ENCODE measurements around the gene CYTH3.

Gene CYTH3

DNA sequence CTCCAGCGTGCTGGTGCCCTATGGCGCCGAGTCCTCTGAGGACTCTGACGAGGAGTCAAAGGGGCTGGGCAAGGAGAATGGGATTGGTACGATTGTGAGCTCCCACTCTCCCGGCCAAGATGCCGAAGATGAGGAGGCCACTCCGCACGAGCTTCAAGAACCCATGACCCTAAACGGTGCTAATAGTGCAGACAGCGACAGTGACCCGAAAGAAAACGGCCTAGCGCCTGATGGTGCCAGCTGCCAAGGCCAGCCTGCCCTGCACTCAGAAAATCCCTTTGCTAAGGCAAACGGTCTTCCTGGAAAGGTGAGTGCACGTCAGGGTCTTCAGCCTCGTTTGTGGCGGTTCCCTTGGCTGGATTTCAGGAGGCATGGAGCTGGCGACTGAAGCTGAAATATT, 122.4 kb downstream of the CYTH3 start:
- TF ChIP-seq, protein P1, sequence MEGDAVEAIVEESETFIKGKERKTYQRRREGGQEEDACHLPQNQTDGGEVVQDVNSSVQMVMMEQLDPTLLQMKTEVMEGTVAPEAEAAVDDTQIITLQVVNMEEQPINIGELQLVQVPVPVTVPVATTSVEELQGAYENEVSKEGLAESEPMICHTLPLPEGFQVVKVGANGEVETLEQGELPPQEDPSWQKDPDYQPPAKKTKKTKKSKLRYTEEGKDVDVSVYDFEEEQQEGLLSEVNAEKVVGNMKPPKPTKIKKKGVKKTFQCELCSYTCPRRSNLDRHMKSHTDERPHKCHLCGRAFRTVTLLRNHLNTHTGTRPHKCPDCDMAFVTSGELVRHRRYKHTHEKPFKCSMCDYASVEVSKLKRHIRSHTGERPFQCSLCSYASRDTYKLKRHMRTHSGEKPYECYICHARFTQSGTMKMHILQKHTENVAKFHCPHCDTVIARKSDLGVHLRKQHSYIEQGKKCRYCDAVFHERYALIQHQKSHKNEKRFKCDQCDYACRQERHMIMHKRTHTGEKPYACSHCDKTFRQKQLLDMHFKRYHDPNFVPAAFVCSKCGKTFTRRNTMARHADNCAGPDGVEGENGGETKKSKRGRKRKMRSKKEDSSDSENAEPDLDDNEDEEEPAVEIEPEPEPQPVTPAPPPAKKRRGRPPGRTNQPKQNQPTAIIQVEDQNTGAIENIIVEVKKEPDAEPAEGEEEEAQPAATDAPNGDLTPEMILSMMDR (IDR thresholded peaks at IDR 0.05; ENCODE audit: extremely low read depth, missing control alignments), result no peak
- DNase-seq (ENCODE audit: low spot score), result no peak

DNA sequence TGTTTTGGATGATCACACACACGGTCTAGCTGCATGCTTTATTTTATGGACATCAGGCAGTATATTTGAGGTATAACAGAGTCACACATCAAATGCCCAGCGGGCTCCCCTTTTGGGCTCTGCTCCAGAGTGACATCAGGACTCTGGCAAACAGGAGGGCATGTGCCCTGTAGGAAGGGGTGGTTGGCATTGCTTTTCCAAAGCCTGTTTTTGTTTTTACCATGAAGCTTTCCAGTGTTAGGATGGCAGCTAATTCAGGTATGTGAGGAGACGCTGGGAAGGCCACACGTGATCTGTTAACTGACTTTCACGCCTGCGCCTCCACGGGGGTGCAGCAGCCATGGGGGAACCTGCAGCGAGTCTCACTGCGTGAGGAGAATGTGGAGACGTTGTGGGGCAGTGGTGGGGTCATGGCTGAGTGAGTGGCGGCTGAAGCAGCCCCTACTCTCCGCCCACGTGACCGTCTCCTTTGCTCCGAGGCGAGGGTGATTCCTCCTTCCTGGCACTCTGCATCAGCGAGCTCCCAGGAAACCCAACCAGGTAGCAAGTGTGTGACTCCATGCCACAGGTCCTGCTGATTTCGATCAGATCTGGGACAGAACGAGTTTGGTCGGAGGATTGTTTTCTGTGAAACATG, 123.6 kb downstream of the CYTH3 start:
- DNase-seq (ENCODE audit: low spot score), result no peak
- TF ChIP-seq, protein P1 (IDR thresholded peaks at IDR 0.05; ENCODE audit: extremely low read depth, missing control alignments), result no peak

DNA sequence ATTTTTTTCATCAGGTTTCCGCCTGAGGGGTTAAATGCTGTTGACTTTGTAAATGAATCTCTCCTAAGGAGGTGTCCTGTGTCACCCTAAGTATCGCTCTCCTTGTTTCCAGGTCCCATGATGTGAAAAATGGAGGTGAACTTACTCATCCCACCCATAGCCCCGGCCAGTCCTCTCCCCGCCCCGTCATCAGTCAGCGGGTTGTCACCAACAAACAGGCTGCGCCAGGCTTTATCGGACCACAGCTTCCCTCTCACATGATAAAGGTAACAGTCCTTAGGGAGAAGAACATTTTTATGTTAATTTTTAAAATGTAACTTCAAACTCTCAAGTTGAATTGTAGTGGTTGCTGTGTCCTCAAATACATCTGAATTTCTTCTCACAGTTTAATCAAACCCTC, 124.8 kb downstream of the CYTH3 start:
- no peak for DNase-seq (ENCODE audit: low spot score)
- TF ChIP-seq, protein P1 (IDR thresholded peaks at IDR 0.05; ENCODE audit: extremely low read depth, missing control alignments), result no peak

GRCh38 chr7:6146666-6147065, 125.8 kb downstream of the CYTH3 start:
- DNase-seq (ENCODE audit: low spot score), result no peak
- TF ChIP-seq, protein P1 (IDR thresholded peaks at IDR 0.05; ENCODE audit: extremely low read depth, missing control alignments), result no peak

DNA sequence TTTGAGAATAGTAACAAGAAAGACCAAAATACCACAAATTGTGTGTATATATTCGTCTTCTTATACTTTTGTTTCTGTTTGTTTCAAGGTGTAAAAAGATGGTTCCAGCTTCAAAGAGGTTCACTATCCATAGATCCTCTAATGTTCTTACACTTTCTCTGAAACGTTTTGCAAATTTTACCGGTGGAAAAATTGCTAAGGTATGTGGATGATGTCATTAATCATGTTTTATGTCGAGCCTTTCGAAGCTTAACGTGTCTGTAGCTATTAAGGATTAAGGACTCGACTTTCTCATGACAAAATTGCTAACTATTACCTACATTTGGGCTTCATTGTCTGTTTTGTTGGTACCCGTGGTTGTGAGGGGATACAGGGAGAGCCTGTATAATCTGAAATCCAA, 128.4 kb downstream of the CYTH3 start:
- no peak for DNase-seq (ENCODE audit: low spot score)
- TF ChIP-seq, protein P1 (IDR thresholded peaks at IDR 0.05; ENCODE audit: extremely low read depth, missing control alignments), result no peak

- TF ChIP-seq, protein P1 (IDR thresholded peaks at IDR 0.05; ENCODE audit: extremely low read depth, missing control alignments), result no peak
- DNase-seq (ENCODE audit: low spot score), result no peak
Observed at GRCh38 chr7:6142871-6143380, 129.5 kb downstream of the CYTH3 start.

- DNase-seq (ENCODE audit: low spot score), result no peak
- TF ChIP-seq, protein P1 (IDR thresholded peaks at IDR 0.05; ENCODE audit: extremely low read depth, missing control alignments), result no peak
Observed at GRCh38 chr7:6139189-6139996, 133.0 kb downstream of the CYTH3 start.
